Stomach smooth muscle (tissue), 2 donors: ENCODE measurements around the gene LY86.
A peak's percentile ranks its signal among the peaks of the same experiment; 100 is the strongest.
"Not testable (repeated sequence)": the region's sequence is repeated elsewhere in the genome, so short reads cannot be mapped to it uniquely, and the experiment has no call there.

ENCODE experiments used
- H3K27ac ChIP-seq: one replicate; pipeline ENCODE4 v1.7.0; 2013; ENCODE audit warnings: mild to moderate bottlenecking, low read length, inconsistent platforms
- H3K27me3 ChIP-seq, 2 donors: one replicate each; pipeline ENCODE4 v1.7.0; 2013; ENCODE audit warnings: low read length in 2 of 2; ENCODE audit not compliant: insufficient read depth in 2 of 2, control insufficient read depth in 1 of 2
- H3K36me3 ChIP-seq, 2 donors: one replicate each; pipeline ENCODE4 v1.7.0; 2013; ENCODE audit warnings: low read length in 2 of 2; ENCODE audit not compliant: control insufficient read depth in 2 of 2, insufficient read depth in 2 of 2
- H3K4me1 ChIP-seq: one replicate; pipeline ENCODE4 v1.7.0; 2013; ENCODE audit warnings: low read length; ENCODE audit not compliant: control insufficient read depth, insufficient read depth
- H3K4me3 ChIP-seq, 2 donors: one replicate each; pipeline ENCODE4 v1.7.0; 2013; ENCODE audit warnings: low read length in 2 of 2
- H3K9ac ChIP-seq, 2 donors: one replicate each; pipeline ENCODE4 v1.7.0; 2013; ENCODE audit warnings: low read length in 2 of 2, mild to moderate bottlenecking in 1 of 2
- H3K9me3 ChIP-seq, 2 donors: one replicate each; pipeline ENCODE4 v1.7.0; 2013; ENCODE audit warnings: low read length in 2 of 2; ENCODE audit not compliant: control insufficient read depth in 2 of 2
- donor health status: healthy.
- donor health status: Pancreatic carcinoma.

LY86 gene

GRCh38 chr6:6612308-6612707, 23.8 kb downstream of the LY86 start:
- Histone ChIP-seq H3K4me1 (no peaks in the 10 kb centered on the region), H3K36me3 (no peaks in the 10 kb centered on the region), H3K9me3 (no peaks in the 10 kb centered on the region), H3K9ac (no peak overlapping the region), H3K4me3 (no peak overlapping the region), H3K27ac (no peak overlapping the region), H3K27me3 (no peaks in the 10 kb centered on the region)

DNA sequence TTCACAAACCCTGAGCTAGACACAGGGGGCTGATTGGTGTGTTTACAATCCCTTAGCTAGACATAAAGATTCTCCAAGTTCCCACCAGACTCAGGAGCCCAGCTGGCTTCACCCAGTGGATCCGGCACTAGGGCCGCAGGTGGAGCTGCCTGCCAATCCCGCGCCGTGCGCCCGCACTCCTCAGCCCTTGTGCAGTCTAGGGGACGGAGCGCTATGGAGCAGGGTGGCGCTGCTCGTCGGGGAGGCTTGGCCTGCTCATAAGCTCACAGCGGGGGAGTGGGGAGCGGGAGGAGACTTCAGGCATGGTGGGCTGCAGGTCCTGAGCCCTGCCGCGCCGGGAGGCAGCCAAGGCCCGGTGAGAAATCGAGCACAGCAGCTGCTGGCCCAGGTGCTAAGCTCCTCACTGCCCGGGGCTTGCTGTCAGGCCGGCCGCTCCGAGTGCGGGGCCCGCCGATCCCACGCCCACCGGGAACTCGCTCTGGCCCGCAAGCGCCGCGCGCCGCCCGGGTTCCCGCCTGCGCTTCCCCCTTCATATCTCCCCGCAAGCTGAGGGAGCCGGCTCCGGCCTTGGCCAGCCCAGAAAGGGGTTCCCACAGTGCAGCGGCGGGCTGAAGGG, 24.7 kb downstream of the LY86 start:
- H3K36me3 ChIP-seq, H3K27ac ChIP-seq, H3K9ac ChIP-seq, H3K4me3 ChIP-seq, H3K4me1 ChIP-seq, H3K9me3 ChIP-seq, H3K27me3 ChIP-seq: not testable (repeated sequence)

DNA sequence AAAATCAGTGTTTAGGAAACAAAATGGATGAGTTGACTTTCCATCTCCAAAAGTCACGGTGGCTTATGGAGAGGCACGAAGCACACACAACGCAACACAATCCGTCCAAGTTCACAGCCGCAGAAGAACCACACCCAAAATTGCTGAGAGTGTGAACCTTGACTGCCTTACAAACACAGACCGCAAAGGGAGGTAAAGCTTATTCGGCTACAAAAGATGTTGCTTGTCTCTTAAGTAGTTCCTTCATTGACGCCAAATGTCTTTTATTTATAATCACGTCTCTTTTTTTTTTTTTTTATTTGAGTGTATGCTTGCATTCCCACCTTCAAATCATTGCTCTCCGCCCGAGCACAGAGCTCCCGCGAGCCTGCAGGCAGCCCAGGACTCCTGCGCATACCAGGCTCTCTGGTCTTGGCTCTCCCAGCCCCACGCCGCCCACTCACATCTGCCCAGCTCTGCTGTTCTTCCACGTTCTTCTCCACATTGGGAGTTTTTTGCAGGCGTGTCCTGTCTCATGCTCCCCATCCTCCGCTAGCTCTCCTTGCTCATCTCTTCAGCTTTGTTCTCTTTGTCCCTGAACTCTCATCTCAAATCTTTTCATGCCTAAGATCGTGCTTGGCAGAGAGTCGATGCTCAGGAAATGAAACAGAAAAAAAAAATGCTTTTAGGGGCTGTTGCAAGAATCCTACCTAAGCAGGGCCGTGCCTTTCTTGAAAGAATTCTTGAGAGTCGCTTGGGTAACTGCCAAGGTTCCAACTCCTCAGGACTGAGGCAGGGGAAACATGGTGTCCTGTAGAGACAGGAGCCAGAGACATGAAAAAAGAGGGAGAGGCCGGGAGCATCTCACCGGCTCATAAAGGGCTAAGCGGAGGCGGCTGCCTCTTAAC, 25.8 kb downstream of the LY86 start:
- no peaks in the 10 kb centered on the region for H3K36me3 ChIP-seq
- H3K27ac ChIP-seq = no peak overlapping the region
- no peak overlapping the region for H3K4me3 ChIP-seq
- H3K9me3 ChIP-seq = no peaks in the 10 kb centered on the region
- no peaks in the 10 kb centered on the region for H3K27me3 ChIP-seq
- H3K9ac ChIP-seq = no peak overlapping the region
- H3K4me1 ChIP-seq = peaks cover under 1% of the 10 kb centered on the region

- Histone ChIP-seq H3K27ac (no peak overlapping the region), H3K27me3 (no peaks in the 10 kb centered on the region), H3K4me3 (no peak overlapping the region), H3K9ac (no peak overlapping the region), H3K9me3 (no peaks in the 10 kb centered on the region), H3K36me3 (no peaks in the 10 kb centered on the region), H3K4me1 (peaks cover 5% of the 10 kb centered on the region)
Observed at GRCh38 chr6:6614983-6615349, 26.4 kb downstream of the LY86 start.

DNA sequence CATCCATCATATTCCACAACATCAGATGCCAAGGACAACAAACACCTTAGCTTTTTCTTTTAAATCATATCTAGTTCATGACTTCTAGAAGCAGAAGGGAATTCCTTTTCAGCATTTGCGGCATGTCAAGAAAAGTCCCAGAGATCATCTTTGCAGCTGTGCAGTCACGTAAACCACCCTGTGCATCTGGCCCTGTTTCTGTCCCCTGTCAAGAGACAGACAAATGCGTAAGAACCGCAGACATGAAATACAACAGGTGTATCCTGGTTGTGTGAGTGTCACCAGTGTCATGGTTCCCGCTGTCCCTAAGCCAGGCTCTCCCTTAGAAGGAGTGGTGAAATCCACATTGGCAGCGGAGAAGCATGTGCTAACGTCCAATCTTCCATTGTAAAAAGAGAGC, 28.1 kb downstream of the LY86 start:
- Histone ChIP-seq H3K36me3 (no peaks in the 10 kb centered on the region), H3K9me3 (no peaks in the 10 kb centered on the region), H3K27me3 (no peaks in the 10 kb centered on the region), H3K27ac (no peak overlapping the region), H3K4me3 (no peak overlapping the region), H3K4me1 (peaks cover 5% of the 10 kb centered on the region), H3K9ac (no peak overlapping the region)

GRCh38 chr6:6619021-6619794, 30.7 kb downstream of the LY86 start:
- H3K9ac ChIP-seq = no peak overlapping the region
- H3K27ac ChIP-seq = peak overlapping the region; percentile 46
- H3K4me3 ChIP-seq = no peak overlapping the region
- H3K27me3 ChIP-seq = no peaks in the 10 kb centered on the region
- peaks cover 5% of the 10 kb centered on the region for H3K4me1 ChIP-seq
- H3K36me3 ChIP-seq = no peaks in the 10 kb centered on the region
- no peaks in the 10 kb centered on the region for H3K9me3 ChIP-seq

DNA sequence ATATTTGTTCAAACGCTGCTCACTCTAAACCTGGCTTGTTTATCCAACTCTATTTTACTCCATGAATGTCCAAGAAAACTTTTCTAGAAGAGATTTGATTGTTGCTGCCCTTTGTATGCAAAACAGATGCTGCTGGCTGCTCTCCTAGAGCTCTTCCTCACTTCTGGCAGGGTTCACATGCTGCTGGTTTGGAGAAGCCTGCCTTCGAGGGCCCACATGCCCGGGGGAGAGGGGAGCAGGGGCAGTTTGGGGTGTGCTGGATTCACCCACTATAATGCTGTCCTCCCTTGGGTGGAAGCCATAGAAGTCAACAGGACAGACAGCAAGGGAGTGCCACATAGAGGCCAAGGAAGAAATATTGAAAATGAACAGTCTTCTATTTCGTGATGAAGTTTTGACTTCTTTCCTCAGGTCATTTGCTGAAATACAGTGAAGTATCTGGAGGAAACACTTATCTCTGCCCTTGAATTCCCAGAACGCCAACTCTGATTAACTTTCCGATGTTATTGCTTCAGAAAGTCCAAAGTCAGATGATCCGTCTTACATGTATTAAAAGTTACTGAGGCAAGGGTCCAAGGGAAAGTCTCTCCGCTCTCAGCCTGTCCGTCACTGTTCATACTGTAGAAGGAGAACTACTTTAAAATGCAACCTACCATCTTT, 32.4 kb downstream of the LY86 start:
- Histone ChIP-seq H3K27ac (no peak overlapping the region), H3K4me3 (no peak overlapping the region), H3K4me1 (peaks cover 5% of the 10 kb centered on the region), H3K9ac (no peak overlapping the region), H3K9me3 (no peaks in the 10 kb centered on the region), H3K27me3 (no peaks in the 10 kb centered on the region), H3K36me3 (no peaks in the 10 kb centered on the region)

DNA sequence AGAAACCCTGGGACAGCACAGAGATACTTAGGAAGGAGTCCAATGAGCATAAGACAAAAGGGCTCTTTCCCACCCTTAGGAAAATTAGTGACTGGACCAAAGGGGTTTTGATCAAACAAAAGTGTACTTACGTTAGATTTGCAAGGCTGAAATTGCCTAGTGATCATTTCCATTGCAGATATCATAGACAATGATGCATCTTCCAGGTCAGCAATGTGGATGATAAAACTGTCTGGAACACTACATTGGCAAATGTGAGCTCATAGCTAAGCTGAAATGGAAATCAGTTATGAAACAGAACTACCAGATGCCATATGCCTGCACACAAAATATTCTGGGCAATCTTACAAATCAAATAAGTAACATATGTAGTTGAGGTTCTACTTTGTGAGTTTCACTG, 34.0 kb downstream of the LY86 start:
- Histone ChIP-seq H3K4me1 (peaks cover 5% of the 10 kb centered on the region), H3K9ac (no peak overlapping the region), H3K9me3 (no peaks in the 10 kb centered on the region), H3K27ac (no peak overlapping the region), H3K27me3 (no peaks in the 10 kb centered on the region), H3K36me3 (no peaks in the 10 kb centered on the region), H3K4me3 (no peak overlapping the region)

- Histone ChIP-seq H3K4me3 (no peak overlapping the region), H3K9me3 (no peaks in the 10 kb centered on the region), H3K4me1 (peaks cover 5% of the 10 kb centered on the region), H3K27ac (no peak overlapping the region), H3K27me3 (no peaks in the 10 kb centered on the region), H3K36me3 (no peaks in the 10 kb centered on the region), H3K9ac (no peak overlapping the region)
Observed at GRCh38 chr6:6623553-6623952, 35.0 kb downstream of the LY86 start.

GRCh38 chr6:6624269-6624990, 35.9 kb downstream of the LY86 start:
- peaks cover 3% of the 10 kb centered on the region for H3K4me1 ChIP-seq
- no peak overlapping the region for H3K4me3 ChIP-seq
- H3K27me3 ChIP-seq = no peaks in the 10 kb centered on the region
- no peaks in the 10 kb centered on the region for H3K36me3 ChIP-seq
- H3K9me3 ChIP-seq = no peaks in the 10 kb centered on the region
- no peak overlapping the region for H3K9ac ChIP-seq
- no peak overlapping the region for H3K27ac ChIP-seq
